ENCODE results near the gene BRMS1. TPM values are rescaled to one million over a fixed set of nuclear protein-coding genes. Genes with fewer than 3 reads are reported as not detected.

The BRMS1 gene
- total RNA-seq, 1 donor from 2014 or later, result 32.2 TPM

Other genes with a start within 250 kb of the BRMS1 start
- gene KLC2, start 87.4 kb downstream of the BRMS1 start, total RNA-seq, result 60.8 TPM
- gene RAB1B, start 76.5 kb downstream of the BRMS1 start, total RNA-seq, result 187 TPM
- gene CNIH2, start 66.9 kb downstream of the BRMS1 start, total RNA-seq, result 1.1 TPM
- 103 TPM for gene YIF1A, start 56.0 kb downstream of the BRMS1 start, total RNA-seq
- 61.6 TPM for gene TMEM151A, start 53.2 kb downstream of the BRMS1 start, total RNA-seq
- 34.7 TPM for gene CD248, start 28.1 kb downstream of the BRMS1 start, total RNA-seq
- gene RIN1, start 8.7 kb downstream of the BRMS1 start, total RNA-seq, result 16.0 TPM
- gene B4GAT1, start 2.5 kb upstream of the BRMS1 start, total RNA-seq, result 43.8 TPM
- gene SLC29A2, start 26.7 kb upstream of the BRMS1 start, total RNA-seq, result 19.0 TPM
- 1.5 TPM for gene NPAS4, start 75.9 kb upstream of the BRMS1 start, total RNA-seq
- 32.8 TPM for gene MRPL11, start 93.7 kb upstream of the BRMS1 start, total RNA-seq
- 20.3 TPM for gene PELI3, start 121.8 kb upstream of the BRMS1 start, total RNA-seq
- 61.2 TPM for gene DPP3, start 135.3 kb upstream of the BRMS1 start, total RNA-seq
- 72.9 TPM for gene BBS1, start 165.5 kb upstream of the BRMS1 start, total RNA-seq
- 24.1 TPM for gene ZDHHC24, start 200.9 kb upstream of the BRMS1 start, total RNA-seq
- gene ACTN3, start 201.8 kb upstream of the BRMS1 start, total RNA-seq, result 0.12 TPM
- 87.4 TPM for gene CTSF, start 223.5 kb upstream of the BRMS1 start, total RNA-seq
- 1.0 TPM for gene CCDC87, start 248.0 kb upstream of the BRMS1 start, total RNA-seq
- gene CCS, start 248.1 kb upstream of the BRMS1 start, total RNA-seq, result 64.9 TPM